ENCODE measurements around the gene DNHD1. TPM values are rescaled to one million over a fixed set of nuclear protein-coding genes. Genes with fewer than 3 reads are reported as not detected.

Gene DNHD1
- total RNA-seq, 1 donor from 2014 or later: 8.2 TPM

- intact Hi-C loops (cut with DNase I): no loop called here
- no peak for DNase-seq (ENCODE audit: low spot score)
Observed at GRCh38 chr11:6576471-6577373, 79.6 kb downstream of the DNHD1 start.

GRCh38 chr11:6578134-6578533 lies 81.1 kb downstream of the DNHD1 start:
- intact Hi-C loops (cut with DNase I): no loop called here
- no peak for DNase-seq (ENCODE audit: low spot score)

GRCh38 chr11:6579681-6580080 lies 82.6 kb downstream of the DNHD1 start:
- no peak for DNase-seq (ENCODE audit: low spot score)
- intact Hi-C loops (cut with DNase I): no loop called here

- intact Hi-C loops (cut with DNase I): no loop called here
- DNase-seq (ENCODE audit: low spot score): no peak
Observed at GRCh38 chr11:6583584-6583983, 86.5 kb downstream of the DNHD1 start.

- DNase-seq (ENCODE audit: low spot score): no peak
- intact Hi-C loops (cut with DNase I): no loop called here
Observed at GRCh38 chr11:6584528-6584927, 87.4 kb downstream of the DNHD1 start.

- DNase-seq (ENCODE audit: low spot score): no peak
- intact Hi-C loops (cut with DNase I): loop anchor here (5.0 kb wide), 1 partner anchor 54 kb away; no protein-coding TSS in a partner anchor
Observed at GRCh38 chr11:6586434-6587359, 89.6 kb downstream of the DNHD1 start.

- no peak for DNase-seq (ENCODE audit: low spot score)
- intact Hi-C loops (cut with DNase I): loop anchor here (5.0 kb wide), 1 partner anchor 55 kb away; no protein-coding TSS in a partner anchor
Observed at GRCh38 chr11:6587360-6587953, 90.4 kb downstream of the DNHD1 start.

- intact Hi-C loops (cut with DNase I): loop anchor here (5.0 kb wide), 1 partner anchor 56 kb away; no protein-coding TSS in a partner anchor
- DNase-seq (ENCODE audit: low spot score): no peak
Observed at GRCh38 chr11:6588018-6588417, 90.9 kb downstream of the DNHD1 start.

GRCh38 chr11:6594142-6594768 lies 97.2 kb downstream of the DNHD1 start:
- intact Hi-C loops (cut with DNase I): no loop called here

GRCh38 chr11:6596239-6596877 lies 99.3 kb downstream of the DNHD1 start:
- no peak for DNase-seq (ENCODE audit: low spot score)
- intact Hi-C loops (cut with DNase I): no loop called here

More at GRCh38 chr11:6594142-6594768, 97.2 kb downstream of the DNHD1 start:
- DNase-seq (ENCODE audit: low spot score): no peak

- intact Hi-C loops (cut with DNase I): no loop called here
- DNase-seq (ENCODE audit: low spot score): no peak
Observed at GRCh38 chr11:6598555-6598954, 101.5 kb downstream of the DNHD1 start.

- DNase-seq (ENCODE audit: low spot score): no peak
- intact Hi-C loops (cut with DNase I): no loop called here
Observed at GRCh38 chr11:6599449-6599848, 102.4 kb downstream of the DNHD1 start.

- DNase-seq (ENCODE audit: low spot score): no peak
- intact Hi-C loops (cut with DNase I): loop anchor here (5.0 kb wide), 2 partner anchors 68 to 118 kb away; partner anchors contain the start of genes ARFIP2 and TIMM10B
Observed at GRCh38 chr11:6599881-6600390, 102.9 kb downstream of the DNHD1 start.

GRCh38 chr11:6601041-6601461 lies 104.0 kb downstream of the DNHD1 start:
- DNase-seq (ENCODE audit: low spot score): no peak
- intact Hi-C loops (cut with DNase I): loop anchor here (5.0 kb wide), 2 partner anchors 69 to 119 kb away; partner anchors contain the start of genes ARFIP2 and TIMM10B

GRCh38 chr11:6602096-6602940 lies 105.2 kb downstream of the DNHD1 start:
- intact Hi-C loops (cut with DNase I): loop anchor here (2.0 to 5.0 kb wide), 3 partner anchors 70 to 212 kb away; partner anchors contain the start of genes ARFIP2, SMPD1 and TIMM10B
- DNase-seq (ENCODE audit: low spot score): no peak

GRCh38 chr11:6603287-6604080 lies 106.4 kb downstream of the DNHD1 start, which contains the start of the genes ILK and RRP8:
ILK (plus strand) TSS chr11:6603774; CDS start chr11:6604272, 498 bp downstream.
RRP8 (minus strand) TSS chr11:6603616; CDS start chr11:6603502, 114 bp downstream.
- DNase-seq (ENCODE audit: low spot score): peak; percentile 98
- intact Hi-C loops (cut with DNase I): loop anchor here (1.0 to 5.0 kb wide), 4 partner anchors 71 to 213 kb away; partner anchors contain the start of genes ARFIP2, MRPL17, SMPD1 and TIMM10B

Data from cardiac septum (tissue), 1 donor.